OCI-M2 (cell line): Measurements from ENCODE around the gene CYTH2.
"Not testable (repeated sequence)": the region's sequence is repeated elsewhere in the genome, so short reads cannot be mapped to it uniquely, and the experiment has no call there.

Source experiments
- DNase-seq: peaks from one replicate; lab custom pipeline; 2025; ENCODE audit not compliant: unreplicated experiment; lab: John Stamatoyannopoulos, UW

CYTH2 gene

GRCh38 chr19:48511321-48511731 is 42.2 kb downstream of the CYTH2 start:
- DNase-seq = no peak

GRCh38 chr19:48511800-48512503 is 42.8 kb downstream of the CYTH2 start, which contains the start of gene LMTK3:
Gene LMTK3 (minus strand): TSS chr19:48511835. CDS start chr19:48511576, 259 bp downstream.
- no peak for DNase-seq

GRCh38 chr19:48512504-48513288 is 43.5 kb downstream of the CYTH2 start:
- no peak for DNase-seq

GRCh38 chr19:48513289-48514122 is 44.3 kb downstream of the CYTH2 start:
- peak; percentile 53 for DNase-seq

GRCh38 chr19:48514123-48514458 is 44.9 kb downstream of the CYTH2 start:
- no peak for DNase-seq

- DNase-seq = no peak
Measured at GRCh38 chr19:48516536-48516935, 47.4 kb downstream of the CYTH2 start.

GRCh38 chr19:48518207-48518606 is 49.0 kb downstream of the CYTH2 start:
- DNase-seq = no peak

- DNase-seq = not testable (repeated sequence)
Measured at GRCh38 chr19:48519426-48519825, 50.3 kb downstream of the CYTH2 start.

- DNase-seq = no peak
Measured at GRCh38 chr19:48520134-48520533, 51.0 kb downstream of the CYTH2 start.

- no peak for DNase-seq
Measured at GRCh38 chr19:48524221-48524620, 55.1 kb downstream of the CYTH2 start.

- DNase-seq = no peak
Measured at GRCh38 chr19:48524732-48525131, 55.6 kb downstream of the CYTH2 start.

GRCh38 chr19:48529156-48529555 is 60.0 kb downstream of the CYTH2 start:
- DNase-seq = no peak

- no peak for DNase-seq
Measured at GRCh38 chr19:48530066-48530720, 61.0 kb downstream of the CYTH2 start.

GRCh38 chr19:48530770-48531169 is 61.6 kb downstream of the CYTH2 start:
- DNase-seq = no peak
